Osteoblast (primary cell): ENCODE results near the gene BSND. TPM values are rescaled to one million over a fixed set of nuclear protein-coding genes. Genes with fewer than 3 reads are reported as not detected.

Experiments used
- DNase-seq: peaks from one replicate; pipeline ENCODE4 v3.0.0; 2011; ENCODE audit warnings: low spot score, mixed read lengths; ENCODE audit not compliant: insufficient read length; ENCODE audit errors: missing footprints
- H2AFZ ChIP-seq: 2 replicates; pipeline ENCODE4 v1.6.0; 2011; ENCODE audit warnings: mild to moderate bottlenecking, low read length
- H3K27ac ChIP-seq: 2 replicates; pipeline ENCODE4 v1.5.1; 2011; ENCODE audit warnings: mild to moderate bottlenecking, low read depth, low read length, moderate library complexity
- H3K27me3 ChIP-seq: 2 replicates; pipeline ENCODE4 v1.6.0; 2012; ENCODE audit warnings: mild to moderate bottlenecking, control low read depth, inconsistent platforms, low read length, moderate library complexity; ENCODE audit not compliant: insufficient read depth
- H3K36me3 ChIP-seq: 2 replicates; pipeline ENCODE4 v1.5.1; 2011; ENCODE audit warnings: mild to moderate bottlenecking, low read length, control low read depth, moderate library complexity; ENCODE audit not compliant: insufficient read depth
- H3K4me1 ChIP-seq: 2 replicates; pipeline ENCODE4 v1.5.1; 2011; ENCODE audit warnings: mild to moderate bottlenecking, low read length, control low read depth, moderate library complexity; ENCODE audit not compliant: insufficient read depth
- H3K4me2 ChIP-seq: 2 replicates; pipeline ENCODE4 v1.6.0; 2011; ENCODE audit warnings: mild to moderate bottlenecking, low read length; ENCODE audit not compliant: insufficient read depth
- H3K4me3 ChIP-seq: fragments of 200-600 bp; sonication (generic); 3 replicates; pipeline ENCODE4 v1.5.1; 2012; ENCODE audit warnings: mild to moderate bottlenecking, low read length, inconsistent platforms; ENCODE audit not compliant: insufficient read depth
- H3K79me2 ChIP-seq: 2 replicates; pipeline ENCODE4 v1.6.0; 2012; ENCODE audit warnings: mild to moderate bottlenecking, low read length, control low read depth, inconsistent platforms; ENCODE audit not compliant: insufficient read depth
- H3K9me3 ChIP-seq: 2 replicates; pipeline ENCODE4 v1.5.1; 2011; ENCODE audit warnings: low read depth, low read length, control low read depth
- H4K20me1 ChIP-seq: 2 replicates; pipeline ENCODE4 v1.6.0; 2012; ENCODE audit warnings: mild to moderate bottlenecking, low read length, control low read depth; ENCODE audit not compliant: insufficient read depth
- CTCF ChIP-seq: IDR thresholded peaks from 2 replicates; pipeline ENCODE4 v1.5.1; 2011; ENCODE audit warnings: mild to moderate bottlenecking, low read depth, low read length, moderate library complexity; ENCODE audit errors: extremely low read depth
- total RNA-seq: library from RNA; depleted of rRNA; stranded (reverse); fragments of >200 nt; gene quantifications from 2 replicates; pipeline ENCODE4 v1.2.3, GENCODE V29; 2012

Gene BSND
- total RNA-seq, 1 donor = not detected

- Histone ChIP-seq H3K4me3 (no peak overlapping the region), H3K4me2 (no peak overlapping the region), H3K4me1 (no peaks in the 10 kb centered on the region), H3K27me3 (peaks cover 8% of the 10 kb centered on the region), H4K20me1 (no peaks in the 10 kb centered on the region), H3K36me3 (no peaks in the 10 kb centered on the region), H3K27ac (no peak overlapping the region), H2AFZ (no peak overlapping the region), H3K79me2 (no peaks in the 10 kb centered on the region), H3K9me3 (no peaks in the 10 kb centered on the region)
- peak; percentile 39 for DNase-seq
- no peak for TF ChIP-seq CTCF
These were observed 58.7 kb downstream of the BSND start for GRCh38 chr1:55057270-55057955.

- Histone ChIP-seq H3K4me3 (no peak overlapping the region), H4K20me1 (no peaks in the 10 kb centered on the region), H3K79me2 (no peaks in the 10 kb centered on the region), H3K9me3 (no peaks in the 10 kb centered on the region), H3K27ac (no peak overlapping the region), H3K27me3 (peaks cover 8% of the 10 kb centered on the region), H3K36me3 (no peaks in the 10 kb centered on the region), H3K4me2 (no peak overlapping the region), H3K4me1 (no peaks in the 10 kb centered on the region), H2AFZ (no peak overlapping the region)
- no peak for TF ChIP-seq CTCF
- no peak for DNase-seq
These were observed 59.2 kb downstream of the BSND start for GRCh38 chr1:55057956-55058298.

GRCh38 chr1:55059302-55060132 is 60.8 kb downstream of the BSND start:
- no peaks in the 10 kb centered on the region for H3K9me3 ChIP-seq
- TF ChIP-seq CTCF = no peak
- DNase-seq = peak; percentile 60
- no peak overlapping the region for H2AFZ ChIP-seq
- no peaks in the 10 kb centered on the region for H3K79me2 ChIP-seq
- H3K4me3 ChIP-seq = no peak overlapping the region
- no peak overlapping the region for H3K4me2 ChIP-seq
- H3K27ac ChIP-seq = no peak overlapping the region
- H3K4me1 ChIP-seq = no peaks in the 10 kb centered on the region
- H4K20me1 ChIP-seq = peaks cover 2% of the 10 kb centered on the region
- peaks cover 8% of the 10 kb centered on the region for H3K27me3 ChIP-seq
- no peaks in the 10 kb centered on the region for H3K36me3 ChIP-seq
